WTC11 (cell line): ENCODE data around the gene ATP2A1.
"Not testable (repeated sequence)": the region's sequence is repeated elsewhere in the genome, so short reads cannot be mapped to it uniquely, and the experiment has no call there.

Source experiments
- CREB1 ChIP-seq: sonication (generic); formaldehyde crosslinking; IDR thresholded peaks from 2 replicates; pipeline ENCODE4 v1.8.0; 2023; ENCODE audit warnings: mild to moderate bottlenecking, missing genetic modification reagents
- ELF4 ChIP-seq: sonication (generic); formaldehyde crosslinking; IDR thresholded peaks from 2 replicates; pipeline ENCODE4 v1.8.1; 2022; ENCODE audit warnings: low read depth, mild to moderate bottlenecking, moderate library complexity, missing genetic modification reagents
- KAT7 ChIP-seq: sonication (generic); formaldehyde crosslinking; IDR thresholded peaks from 2 replicates; pipeline ENCODE4 v1.8.1; 2023; ENCODE audit warnings: missing genetic modification reagents, mild to moderate bottlenecking, borderline replicate concordance
- NR3C1 ChIP-seq: sonication (generic); formaldehyde crosslinking; conservative IDR thresholded peaks from 2 replicates; pipeline ENCODE4 v1.8.1; 2023; ENCODE audit warnings: low read depth, mild to moderate bottlenecking, missing genetic modification reagents
- PRRX2 ChIP-seq: fragments of 250-450 bp; sonication (Bioruptor Pico); IDR thresholded peaks from 2 replicates; pipeline ENCODE4 v1.8.0; 2021; ENCODE audit warnings: mild to moderate bottlenecking
- ZNF396 ChIP-seq: fragments of 250-450 bp; sonication (Bioruptor Pico); IDR thresholded peaks from 2 replicates; pipeline ENCODE4 v1.8.0; 2021; ENCODE audit warnings: mild to moderate bottlenecking, moderate library complexity, borderline replicate concordance
- TF ChIP-seq, protein P1 (sequence below): fragments of 200-600 bp; IDR thresholded peaks from 2 replicates; pipeline ENCODE4 v1.8.0; 2022; ENCODE audit warnings: antibody characterized with exemption
- TF ChIP-seq, protein P2 (sequence below): sonication (generic); formaldehyde crosslinking; IDR thresholded peaks from 2 replicates; pipeline ENCODE4 v1.8.0; 2022; ENCODE audit warnings: mild to moderate bottlenecking, missing genetic modification reagents
- TF ChIP-seq, protein P3 (sequence below): sonication (generic); formaldehyde crosslinking; IDR thresholded peaks from 2 replicates; pipeline ENCODE4 v1.8.0; 2023; ENCODE audit warnings: missing genetic modification reagents, mild to moderate bottlenecking, borderline replicate concordance

DNA sequence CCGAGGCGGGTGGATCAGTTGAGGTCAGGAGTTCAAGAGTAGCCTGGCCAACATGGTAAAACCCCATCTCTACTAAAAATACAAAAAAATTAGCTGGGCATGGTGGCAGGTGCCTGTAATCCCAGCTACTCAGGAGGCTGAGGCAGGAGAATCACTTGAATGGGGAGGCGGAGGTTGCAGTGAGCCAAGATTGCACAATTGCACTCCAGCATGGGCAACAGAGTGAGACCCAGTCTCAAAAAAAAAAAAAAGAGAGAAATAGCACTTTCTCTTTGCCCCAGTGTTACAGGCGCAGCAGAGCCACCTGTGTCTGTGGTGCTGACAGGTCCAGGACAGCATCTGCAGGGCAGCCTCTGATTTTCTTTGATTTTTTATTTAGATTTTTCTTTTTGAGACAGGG lies 3.3 kb downstream of the ATP2A1 start:
- TF ChIP-seq ELF4; PRRX2 (CRISPR knock-in tag); CREB1 (CRISPR knock-in tag); KAT7; ZNF396 (CRISPR knock-in tag); NR3C1 (CRISPR knock-in tag): not testable (repeated sequence)
- TF ChIP-seq, protein P1, sequence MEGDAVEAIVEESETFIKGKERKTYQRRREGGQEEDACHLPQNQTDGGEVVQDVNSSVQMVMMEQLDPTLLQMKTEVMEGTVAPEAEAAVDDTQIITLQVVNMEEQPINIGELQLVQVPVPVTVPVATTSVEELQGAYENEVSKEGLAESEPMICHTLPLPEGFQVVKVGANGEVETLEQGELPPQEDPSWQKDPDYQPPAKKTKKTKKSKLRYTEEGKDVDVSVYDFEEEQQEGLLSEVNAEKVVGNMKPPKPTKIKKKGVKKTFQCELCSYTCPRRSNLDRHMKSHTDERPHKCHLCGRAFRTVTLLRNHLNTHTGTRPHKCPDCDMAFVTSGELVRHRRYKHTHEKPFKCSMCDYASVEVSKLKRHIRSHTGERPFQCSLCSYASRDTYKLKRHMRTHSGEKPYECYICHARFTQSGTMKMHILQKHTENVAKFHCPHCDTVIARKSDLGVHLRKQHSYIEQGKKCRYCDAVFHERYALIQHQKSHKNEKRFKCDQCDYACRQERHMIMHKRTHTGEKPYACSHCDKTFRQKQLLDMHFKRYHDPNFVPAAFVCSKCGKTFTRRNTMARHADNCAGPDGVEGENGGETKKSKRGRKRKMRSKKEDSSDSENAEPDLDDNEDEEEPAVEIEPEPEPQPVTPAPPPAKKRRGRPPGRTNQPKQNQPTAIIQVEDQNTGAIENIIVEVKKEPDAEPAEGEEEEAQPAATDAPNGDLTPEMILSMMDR: not testable (repeated sequence)
- TF ChIP-seq, protein P2, sequence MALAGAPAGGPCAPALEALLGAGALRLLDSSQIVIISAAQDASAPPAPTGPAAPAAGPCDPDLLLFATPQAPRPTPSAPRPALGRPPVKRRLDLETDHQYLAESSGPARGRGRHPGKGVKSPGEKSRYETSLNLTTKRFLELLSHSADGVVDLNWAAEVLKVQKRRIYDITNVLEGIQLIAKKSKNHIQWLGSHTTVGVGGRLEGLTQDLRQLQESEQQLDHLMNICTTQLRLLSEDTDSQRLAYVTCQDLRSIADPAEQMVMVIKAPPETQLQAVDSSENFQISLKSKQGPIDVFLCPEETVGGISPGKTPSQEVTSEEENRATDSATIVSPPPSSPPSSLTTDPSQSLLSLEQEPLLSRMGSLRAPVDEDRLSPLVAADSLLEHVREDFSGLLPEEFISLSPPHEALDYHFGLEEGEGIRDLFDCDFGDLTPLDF (CRISPR knock-in tag): not testable (repeated sequence)
- TF ChIP-seq, protein P3, sequence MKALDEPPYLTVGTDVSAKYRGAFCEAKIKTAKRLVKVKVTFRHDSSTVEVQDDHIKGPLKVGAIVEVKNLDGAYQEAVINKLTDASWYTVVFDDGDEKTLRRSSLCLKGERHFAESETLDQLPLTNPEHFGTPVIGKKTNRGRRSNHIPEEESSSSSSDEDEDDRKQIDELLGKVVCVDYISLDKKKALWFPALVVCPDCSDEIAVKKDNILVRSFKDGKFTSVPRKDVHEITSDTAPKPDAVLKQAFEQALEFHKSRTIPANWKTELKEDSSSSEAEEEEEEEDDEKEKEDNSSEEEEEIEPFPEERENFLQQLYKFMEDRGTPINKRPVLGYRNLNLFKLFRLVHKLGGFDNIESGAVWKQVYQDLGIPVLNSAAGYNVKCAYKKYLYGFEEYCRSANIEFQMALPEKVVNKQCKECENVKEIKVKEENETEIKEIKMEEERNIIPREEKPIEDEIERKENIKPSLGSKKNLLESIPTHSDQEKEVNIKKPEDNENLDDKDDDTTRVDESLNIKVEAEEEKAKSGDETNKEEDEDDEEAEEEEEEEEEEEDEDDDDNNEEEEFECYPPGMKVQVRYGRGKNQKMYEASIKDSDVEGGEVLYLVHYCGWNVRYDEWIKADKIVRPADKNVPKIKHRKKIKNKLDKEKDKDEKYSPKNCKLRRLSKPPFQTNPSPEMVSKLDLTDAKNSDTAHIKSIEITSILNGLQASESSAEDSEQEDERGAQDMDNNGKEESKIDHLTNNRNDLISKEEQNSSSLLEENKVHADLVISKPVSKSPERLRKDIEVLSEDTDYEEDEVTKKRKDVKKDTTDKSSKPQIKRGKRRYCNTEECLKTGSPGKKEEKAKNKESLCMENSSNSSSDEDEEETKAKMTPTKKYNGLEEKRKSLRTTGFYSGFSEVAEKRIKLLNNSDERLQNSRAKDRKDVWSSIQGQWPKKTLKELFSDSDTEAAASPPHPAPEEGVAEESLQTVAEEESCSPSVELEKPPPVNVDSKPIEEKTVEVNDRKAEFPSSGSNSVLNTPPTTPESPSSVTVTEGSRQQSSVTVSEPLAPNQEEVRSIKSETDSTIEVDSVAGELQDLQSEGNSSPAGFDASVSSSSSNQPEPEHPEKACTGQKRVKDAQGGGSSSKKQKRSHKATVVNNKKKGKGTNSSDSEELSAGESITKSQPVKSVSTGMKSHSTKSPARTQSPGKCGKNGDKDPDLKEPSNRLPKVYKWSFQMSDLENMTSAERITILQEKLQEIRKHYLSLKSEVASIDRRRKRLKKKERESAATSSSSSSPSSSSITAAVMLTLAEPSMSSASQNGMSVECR (CRISPR knock-in tag): not testable (repeated sequence)
